ENCODE results near the gene KRTAP4-11.
"Not testable (repeated sequence)": the region's sequence is repeated elsewhere in the genome, so short reads cannot be mapped to it uniquely, and the experiment has no call there.

The KRTAP4-11 gene

DNA sequence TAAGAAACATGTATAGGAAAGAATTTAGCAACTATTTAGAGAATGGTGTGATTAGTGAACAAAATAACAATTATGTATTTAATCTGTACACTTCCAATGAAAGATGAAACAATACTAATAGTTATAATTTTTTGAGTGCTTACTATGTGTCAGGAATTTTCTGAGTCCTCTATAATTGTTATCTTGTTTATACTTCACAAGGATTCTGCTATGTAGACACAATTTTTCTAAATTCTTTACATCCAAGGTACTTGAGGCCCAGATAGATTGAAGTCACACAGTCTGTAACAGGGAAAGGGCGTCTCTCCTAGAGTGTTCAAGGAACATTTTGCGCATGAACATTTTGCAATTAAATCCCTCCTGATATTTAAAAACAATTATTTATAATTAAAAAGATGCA, 6.9 kb upstream of the KRTAP4-11 start:
- FAIRE-seq (no peak), DNase-seq (ENCODE audit: insufficient read length, low spot score) (no peak)

GRCh38 chr17:41123991-41124371, 5.8 kb upstream of the KRTAP4-11 start, which contains the start of gene KRTAP4-12:
Gene KRTAP4-12, minus strand, starts transcription at chr17:41124182. Its CDS starts 60 bp downstream, at chr17:41124122.
- DNase-seq (ENCODE audit: insufficient read length, low spot score); FAIRE-seq: not testable (repeated sequence)

- DNase-seq (ENCODE audit: insufficient read length, low spot score); FAIRE-seq: not testable (repeated sequence)
Observed at GRCh38 chr17:41123292-41123990, 5.3 kb upstream of the KRTAP4-11 start.

GRCh38 chr17:41121742-41122141, 3.6 kb upstream of the KRTAP4-11 start:
- DNase-seq (ENCODE audit: insufficient read length, low spot score) (no peak), FAIRE-seq (no peak)

GRCh38 chr17:41119696-41120690, 1.8 kb upstream of the KRTAP4-11 start:
- not testable (repeated sequence) for FAIRE-seq; DNase-seq (ENCODE audit: insufficient read length, low spot score)

DNA sequence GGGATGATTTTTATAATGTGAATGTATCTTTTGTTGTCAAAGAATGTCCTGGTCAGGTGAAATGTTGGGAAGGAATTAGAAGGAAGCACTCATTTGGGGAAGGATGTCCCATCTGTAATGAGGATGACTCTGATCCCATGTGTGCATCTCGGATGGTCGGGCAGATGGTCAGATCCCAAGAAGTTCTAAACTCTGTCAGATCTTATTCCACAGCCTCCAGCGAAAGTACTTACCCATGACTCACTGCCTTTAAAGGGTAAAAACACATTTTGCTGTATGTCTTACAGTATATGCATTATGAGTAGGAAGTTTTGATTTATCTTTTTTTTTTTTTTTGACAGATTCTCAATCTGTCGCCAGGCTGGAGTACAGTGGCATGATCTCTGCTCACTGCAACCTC, 548 bp upstream of the KRTAP4-11 start:
- no peak for FAIRE-seq
- no peak for DNase-seq (ENCODE audit: insufficient read length, low spot score)

DNA sequence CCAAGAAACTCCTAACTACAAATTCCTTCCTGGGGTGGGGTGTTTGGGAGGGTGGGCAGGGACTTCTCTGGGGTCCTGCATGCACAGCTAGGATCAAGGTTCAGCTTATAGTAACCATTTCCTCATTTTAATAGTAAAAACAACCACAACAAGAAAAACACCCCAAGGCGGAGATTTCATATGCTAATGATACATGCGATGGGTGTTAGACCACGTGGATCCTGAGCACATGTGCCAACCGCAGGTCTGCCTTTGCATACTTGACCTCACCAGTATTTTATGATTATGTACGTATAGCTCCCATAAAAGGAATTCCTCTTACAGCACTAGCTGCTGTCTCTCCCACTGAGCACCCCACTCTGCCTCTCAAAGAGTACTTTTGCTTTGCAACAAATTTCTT, 1.9 kb downstream of the KRTAP4-11 start:
- FAIRE-seq (no peak), DNase-seq (ENCODE audit: insufficient read length, low spot score) (no peak)

GRCh38 chr17:41111151-41111885, 6.9 kb downstream of the KRTAP4-11 start:
- no peak for DNase-seq (ENCODE audit: insufficient read length, low spot score)

DNA sequence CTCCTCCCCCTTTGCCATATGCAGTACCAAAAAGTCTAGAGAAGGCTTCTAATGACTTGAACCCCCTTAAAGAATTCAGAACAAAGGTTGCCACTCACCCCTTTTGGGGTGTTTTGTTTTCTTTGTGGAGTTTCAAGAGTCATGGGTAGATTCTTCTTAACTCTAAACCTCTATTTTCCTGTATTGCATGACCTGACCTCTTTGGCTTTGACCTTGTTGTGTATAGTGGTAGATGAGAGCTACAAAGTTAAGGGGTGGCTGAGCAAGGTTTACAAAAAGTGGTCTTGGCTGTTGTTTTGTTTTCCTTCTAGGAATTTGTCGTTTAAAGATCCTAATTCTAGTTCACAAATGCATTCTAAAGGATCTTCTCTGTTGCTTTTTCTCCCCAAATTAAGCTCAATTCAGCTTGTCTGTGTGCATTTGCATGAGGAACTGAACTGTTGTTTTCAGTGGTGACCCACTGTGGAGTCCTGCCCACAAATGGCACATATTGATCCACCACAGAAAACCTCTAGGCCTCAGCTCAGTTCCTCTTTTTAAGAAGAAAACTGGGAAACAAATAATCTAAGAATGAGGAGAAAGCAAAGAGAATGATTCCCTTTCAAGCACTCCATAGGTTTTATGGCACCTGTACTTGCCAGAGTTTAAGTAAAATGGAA, 9.3 kb downstream of the KRTAP4-11 start:
- not testable (repeated sequence) for FAIRE-seq; DNase-seq (ENCODE audit: insufficient read length, low spot score)

More at GRCh38 chr17:41111151-41111885, 6.9 kb downstream of the KRTAP4-11 start:
- FAIRE-seq = no peak

DNA sequence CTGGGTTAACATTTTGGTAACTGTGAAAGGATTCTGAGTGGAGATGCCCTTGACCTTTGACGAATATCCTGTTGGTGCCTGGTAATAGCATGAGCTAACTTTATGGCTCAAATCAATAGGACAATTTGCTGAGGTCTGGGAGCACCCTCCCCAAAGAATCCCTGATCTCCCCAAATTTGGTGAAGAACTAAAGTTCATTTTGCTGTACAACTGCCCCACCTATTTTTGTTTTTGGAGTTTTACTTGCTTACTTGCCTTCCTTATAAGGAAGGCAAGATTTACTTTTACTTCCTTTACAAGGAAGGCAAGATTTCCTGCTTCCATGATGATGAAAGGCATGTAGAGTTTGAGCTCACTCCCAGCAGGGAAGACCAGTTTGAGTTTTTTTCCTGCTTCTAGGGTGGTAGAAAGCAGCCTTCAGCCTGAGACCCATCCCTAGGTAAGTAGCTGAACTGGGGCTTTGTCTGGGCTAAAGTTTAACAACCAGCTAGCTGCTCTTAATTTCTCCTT, 10.2 kb downstream of the KRTAP4-11 start:
- FAIRE-seq = no peak
- no peak for DNase-seq (ENCODE audit: insufficient read length, low spot score)

DNA sequence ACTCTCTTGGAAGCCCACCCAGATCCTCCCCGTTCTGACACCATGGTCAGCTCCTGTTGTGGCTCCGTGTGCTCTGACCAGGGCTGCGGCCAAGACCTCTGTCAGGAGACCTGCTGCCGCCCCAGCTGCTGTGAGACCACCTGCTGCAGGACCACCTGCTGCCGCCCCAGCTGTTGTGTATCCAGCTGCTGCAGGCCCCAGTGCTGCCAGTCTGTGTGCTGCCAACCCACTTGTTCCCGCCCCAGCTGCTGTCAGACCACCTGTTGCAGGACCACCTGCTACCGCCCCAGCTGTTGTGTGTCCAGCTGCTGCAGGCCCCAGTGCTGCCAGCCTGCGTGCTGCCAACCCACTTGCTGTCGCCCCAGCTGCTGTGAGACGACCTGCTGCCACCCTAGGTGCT, 12.8 kb downstream of the KRTAP4-11 start, which contains the start of gene KRTAP4-9:
TSS of gene KRTAP4-9 (plus strand) at position 43 of the 400 bp plus-strand sequence. CDS start at position 43, 0 bp downstream.
- not testable (repeated sequence) for FAIRE-seq; DNase-seq (ENCODE audit: insufficient read length, low spot score)

DNA sequence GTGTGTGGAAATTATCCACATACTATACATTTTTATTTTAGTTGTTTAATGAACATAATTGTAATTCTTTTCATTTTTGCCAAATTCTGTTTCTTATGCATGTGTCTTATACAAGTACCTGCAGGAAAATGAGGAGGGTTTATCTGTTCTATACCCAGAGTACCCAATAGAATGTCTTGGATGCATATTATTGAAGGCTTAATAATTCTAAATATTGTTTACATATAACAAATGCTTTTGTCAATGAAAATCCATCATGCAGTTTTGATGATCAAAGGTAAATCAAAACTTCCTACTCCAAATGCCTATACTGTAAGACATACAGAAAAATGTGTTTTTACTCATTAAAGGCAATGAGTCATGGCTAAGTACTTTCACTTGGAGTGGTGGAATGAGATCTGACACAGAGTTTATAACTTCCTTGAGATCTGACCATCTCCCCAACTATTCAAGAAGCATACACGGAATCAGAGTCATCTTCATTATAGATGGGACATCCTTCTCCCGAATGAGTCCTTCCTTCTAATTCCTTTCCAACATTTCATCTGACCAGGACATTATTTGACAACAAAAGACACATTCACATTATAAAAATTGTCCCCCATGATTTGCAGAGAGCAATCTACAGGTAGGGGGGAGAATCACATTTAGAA, 13.7 kb downstream of the KRTAP4-11 start:
- DNase-seq (ENCODE audit: insufficient read length, low spot score); FAIRE-seq: not testable (repeated sequence)

DNA sequence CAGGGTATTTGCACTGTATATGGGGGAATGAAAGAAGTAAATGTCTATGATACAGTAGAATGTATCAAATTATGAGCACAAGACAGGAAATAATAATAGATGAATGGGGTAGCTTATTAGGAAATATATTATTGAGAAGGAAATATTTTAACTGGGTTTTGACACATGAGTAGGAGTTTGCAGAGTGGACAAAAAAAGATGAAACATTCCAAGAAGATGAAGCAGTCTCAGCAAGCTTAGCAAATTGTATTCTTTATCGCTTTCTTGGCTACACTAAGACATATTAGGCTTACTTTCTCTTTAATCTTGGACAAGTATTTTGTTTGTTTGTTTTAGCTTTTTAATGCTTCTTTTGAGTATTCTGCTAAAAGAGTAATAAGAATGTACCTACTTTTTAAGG, 14.3 kb downstream of the KRTAP4-11 start:
- no peak for FAIRE-seq

GRCh38 chr17:41101586-41102259, 16.4 kb downstream of the KRTAP4-11 start, which contains the start of gene KRTAP4-16:
Gene KRTAP4-16, minus strand, starts transcription at chr17:41102209. Its CDS starts 0 bp downstream, at chr17:41102209.
- FAIRE-seq (no peak), DNase-seq (ENCODE audit: insufficient read length, low spot score) (no peak)

More for the DNA sequence above, 14.3 kb downstream of the KRTAP4-11 start:
- DNase-seq (ENCODE audit: insufficient read length, low spot score) = no peak

- FAIRE-seq; DNase-seq (ENCODE audit: insufficient read length, low spot score): not testable (repeated sequence)
Observed at GRCh38 chr17:41099682-41100480, 18.3 kb downstream of the KRTAP4-11 start.

GRCh38 chr17:41098481-41098880, 19.7 kb downstream of the KRTAP4-11 start:
- no peak for DNase-seq (ENCODE audit: insufficient read length, low spot score)

DNA sequence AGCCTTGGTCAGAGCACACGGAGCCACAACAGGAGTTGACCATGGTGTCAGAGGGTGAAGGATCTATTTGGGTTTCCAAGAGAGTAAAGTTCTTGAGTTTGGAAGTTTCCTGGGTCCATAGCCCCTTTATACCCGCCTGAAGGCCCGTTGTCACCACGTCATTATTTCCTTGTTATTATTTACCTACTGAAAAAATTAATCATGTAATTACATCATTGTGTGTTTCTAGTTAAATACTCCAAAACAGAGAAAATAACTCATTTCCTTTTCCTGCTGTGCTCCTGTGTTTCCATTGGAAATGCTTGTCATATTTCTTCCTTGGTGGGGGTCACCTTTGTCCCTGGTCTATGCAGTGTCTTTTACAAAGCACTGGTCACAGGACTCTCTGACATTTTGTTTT, 20.1 kb downstream of the KRTAP4-11 start, which contains the start of gene KRTAP4-8:
TSS of gene KRTAP4-8 (minus strand) at position 101 of the 400 bp plus-strand sequence. CDS start at position 43, 58 bp downstream.
- DNase-seq (ENCODE audit: insufficient read length, low spot score) (no peak), FAIRE-seq (no peak)

More at GRCh38 chr17:41098481-41098880, 19.7 kb downstream of the KRTAP4-11 start:
- no peak for FAIRE-seq

Measured in GM19239 (cell line).